SK-N-SH treated with all-trans-retinoic acid at 6 μM for 48 hours (cell line): ENCODE data around the gene MYO18A.

Experiments
- ATAC-seq: fragments of 200-7000 bp; cut with Tn5 transposase; 3 replicates; pipeline ENCODE4 v1.9.1; 2020; ENCODE audit warnings: mild to moderate bottlenecking, moderate library complexity
- ARNTL ChIP-seq: fragments of 450-650 bp; formaldehyde crosslinking; IDR thresholded peaks from 2 replicates; pipeline ENCODE4 v1.5.0; 2020; ENCODE audit warnings: low read depth, mild to moderate bottlenecking, moderate library complexity, borderline replicate concordance
- BACH2 ChIP-seq: fragments of 250-450 bp; sonication (Bioruptor Pico); IDR thresholded peaks from 2 replicates; pipeline ENCODE4 v1.9.0; 2021; ENCODE audit warnings: mild to moderate bottlenecking, borderline replicate concordance
- CSDC2 ChIP-seq: fragments of 250-450 bp; sonication (Bioruptor Pico); IDR thresholded peaks from 2 replicates; pipeline ENCODE4 v1.5.0; 2020; ENCODE audit warnings: mild to moderate bottlenecking, moderate library complexity
- ESRRG ChIP-seq: fragments of 250-450 bp; sonication (Bioruptor Pico); IDR thresholded peaks from 2 replicates; pipeline ENCODE4 v1.6.1; 2021; ENCODE audit warnings: mild to moderate bottlenecking
- GLIS3 ChIP-seq: fragments of 250-450 bp; sonication (Bioruptor Pico); IDR thresholded peaks from 2 replicates; pipeline ENCODE4 v1.5.0; 2020; ENCODE audit warnings: mild to moderate bottlenecking, moderate library complexity
- ISL1 ChIP-seq: fragments of 250-450 bp; sonication (Bioruptor Pico); IDR thresholded peaks from 2 replicates; pipeline ENCODE4 v2.1.2; 2022; ENCODE audit warnings: mild to moderate bottlenecking, moderate library complexity
- PPARA ChIP-seq: fragments of 250-450 bp; sonication (Bioruptor Pico); IDR thresholded peaks from 2 replicates; pipeline ENCODE4 v1.5.0; 2020; ENCODE audit warnings: mild to moderate bottlenecking, borderline replicate concordance
- RARB ChIP-seq: fragments of 250-450 bp; sonication (Bioruptor Pico); IDR thresholded peaks from 2 replicates; pipeline ENCODE4 v1.8.0; 2021; ENCODE audit warnings: mild to moderate bottlenecking, moderate library complexity
- SNAI2 ChIP-seq: fragments of 250-450 bp; sonication (Bioruptor Pico); IDR thresholded peaks from 2 replicates; pipeline ENCODE4 v1.5.0; 2020; ENCODE audit warnings: mild to moderate bottlenecking, moderate library complexity
- TCF4 ChIP-seq: fragments of 250-450 bp; sonication (Bioruptor Pico); IDR thresholded peaks from 2 replicates; pipeline ENCODE4 v1.8.0; 2021; ENCODE audit warnings: mild to moderate bottlenecking, moderate library complexity, borderline replicate concordance
- TOX ChIP-seq: fragments of 250-450 bp; sonication (Bioruptor Pico); IDR thresholded peaks from 2 replicates; pipeline ENCODE4 v1.8.0; 2021; ENCODE audit warnings: mild to moderate bottlenecking, moderate library complexity, borderline replicate concordance
- ZC3H10 ChIP-seq: fragments of 250-450 bp; sonication (Bioruptor Pico); IDR thresholded peaks from 2 replicates; pipeline ENCODE4 v1.5.1; 2021; ENCODE audit warnings: mild to moderate bottlenecking, moderate library complexity
- ZFP30 ChIP-seq: fragments of 450-650 bp; formaldehyde crosslinking; IDR thresholded peaks from 2 replicates; pipeline ENCODE4 v1.5.0; 2022; ENCODE audit warnings: mild to moderate bottlenecking, moderate library complexity
- ZNF565 ChIP-seq: fragments of 450-650 bp; formaldehyde crosslinking; conservative IDR thresholded peaks from 2 replicates; pipeline ENCODE4 v1.5.0; 2020; ENCODE audit warnings: low read depth, mild to moderate bottlenecking, moderate library complexity
- ZNF70 ChIP-seq: fragments of 450-650 bp; formaldehyde crosslinking; IDR thresholded peaks from 2 replicates; pipeline ENCODE4 v1.5.0; 2020; ENCODE audit warnings: mild to moderate bottlenecking, moderate library complexity
- ZNF8 ChIP-seq: fragments of 450-650 bp; formaldehyde crosslinking; IDR thresholded peaks from 2 replicates; pipeline ENCODE4 v1.5.0; 2020; ENCODE audit warnings: mild to moderate bottlenecking, moderate library complexity
- TF ChIP-seq, protein P1 (sequence below): fragments of 250-450 bp; sonication (Bioruptor Pico); IDR thresholded peaks from 2 replicates; pipeline ENCODE4 v1.5.1; 2021; ENCODE audit warnings: mild to moderate bottlenecking, moderate library complexity
- TF ChIP-seq, protein P2 (sequence below): fragments of 250-450 bp; sonication (Bioruptor Pico); IDR thresholded peaks from 2 replicates; pipeline ENCODE4 v1.8.0; 2021; ENCODE audit warnings: low read depth, mild to moderate bottlenecking, moderate library complexity, borderline replicate concordance
- TF ChIP-seq, protein P3 (sequence below): fragments of 250-450 bp; sonication (Bioruptor Pico); IDR thresholded peaks from 2 replicates; pipeline ENCODE4 v1.8.0; 2020; ENCODE audit warnings: mild to moderate bottlenecking, moderate library complexity, borderline replicate concordance
- TF ChIP-seq, protein P4 (sequence below): fragments of 250-450 bp; sonication (Bioruptor Pico); IDR thresholded peaks from 2 replicates; pipeline ENCODE4 v1.5.1; 2020; ENCODE audit warnings: low read depth, mild to moderate bottlenecking, moderate library complexity

MYO18A gene

DNA sequence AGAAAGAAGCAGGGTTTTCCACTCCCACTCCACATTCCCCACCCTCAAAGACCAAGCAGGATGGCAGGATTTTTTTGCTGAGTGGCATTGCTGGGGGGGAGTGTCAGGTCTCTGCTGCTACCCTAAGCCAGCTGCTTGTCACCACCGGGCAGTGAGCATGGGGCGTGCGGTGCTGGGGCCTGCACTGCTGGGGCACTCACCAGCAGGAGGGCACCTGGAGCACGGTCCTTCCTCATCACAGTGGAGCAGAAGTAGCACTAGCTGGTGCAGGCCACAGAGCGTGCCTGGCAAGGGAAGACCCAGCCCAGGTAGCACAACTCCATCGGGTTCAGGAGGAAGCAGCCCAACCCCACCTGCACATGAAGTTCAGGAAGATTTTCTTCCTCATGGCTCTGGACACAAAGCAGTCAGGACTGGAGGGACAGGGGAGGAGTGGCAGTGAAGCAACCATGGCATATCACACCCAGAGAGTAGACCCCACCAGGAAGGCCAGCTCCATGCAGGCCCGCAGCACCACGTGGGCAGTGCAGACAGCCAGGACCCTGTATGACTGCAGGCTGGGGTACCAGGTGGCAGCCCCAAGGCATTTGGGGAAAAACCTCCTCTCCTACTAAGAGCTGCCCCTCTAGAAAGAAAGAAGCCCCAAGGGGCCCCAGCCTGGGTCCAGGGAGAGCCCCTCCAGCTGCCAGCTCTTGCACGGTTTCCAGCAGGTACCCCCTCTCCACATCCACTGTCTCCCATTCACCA lies 16.7 kb upstream of the MYO18A start:
- TF ChIP-seq, protein P1, sequence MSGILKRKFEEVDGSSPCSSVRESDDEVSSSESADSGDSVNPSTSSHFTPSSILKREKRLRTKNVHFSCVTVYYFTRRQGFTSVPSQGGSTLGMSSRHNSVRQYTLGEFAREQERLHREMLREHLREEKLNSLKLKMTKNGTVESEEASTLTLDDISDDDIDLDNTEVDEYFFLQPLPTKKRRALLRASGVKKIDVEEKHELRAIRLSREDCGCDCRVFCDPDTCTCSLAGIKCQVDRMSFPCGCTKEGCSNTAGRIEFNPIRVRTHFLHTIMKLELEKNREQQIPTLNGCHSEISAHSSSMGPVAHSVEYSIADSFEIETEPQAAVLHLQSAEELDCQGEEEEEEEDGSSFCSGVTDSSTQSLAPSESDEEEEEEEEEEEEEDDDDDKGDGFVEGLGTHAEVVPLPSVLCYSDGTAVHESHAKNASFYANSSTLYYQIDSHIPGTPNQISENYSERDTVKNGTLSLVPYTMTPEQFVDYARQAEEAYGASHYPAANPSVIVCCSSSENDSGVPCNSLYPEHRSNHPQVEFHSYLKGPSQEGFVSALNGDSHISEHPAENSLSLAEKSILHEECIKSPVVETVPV = no peak
- TF ChIP-seq GLIS3 (CRISPR knock-in tag) (no peak), PPARA (no peak), ZNF565 (CRISPR knock-in tag) (no peak), ZFP30 (CRISPR knock-in tag) (no peak), ARNTL (CRISPR knock-in tag) (no peak), TOX (CRISPR knock-in tag) (no peak)
- TF ChIP-seq, protein P2, sequence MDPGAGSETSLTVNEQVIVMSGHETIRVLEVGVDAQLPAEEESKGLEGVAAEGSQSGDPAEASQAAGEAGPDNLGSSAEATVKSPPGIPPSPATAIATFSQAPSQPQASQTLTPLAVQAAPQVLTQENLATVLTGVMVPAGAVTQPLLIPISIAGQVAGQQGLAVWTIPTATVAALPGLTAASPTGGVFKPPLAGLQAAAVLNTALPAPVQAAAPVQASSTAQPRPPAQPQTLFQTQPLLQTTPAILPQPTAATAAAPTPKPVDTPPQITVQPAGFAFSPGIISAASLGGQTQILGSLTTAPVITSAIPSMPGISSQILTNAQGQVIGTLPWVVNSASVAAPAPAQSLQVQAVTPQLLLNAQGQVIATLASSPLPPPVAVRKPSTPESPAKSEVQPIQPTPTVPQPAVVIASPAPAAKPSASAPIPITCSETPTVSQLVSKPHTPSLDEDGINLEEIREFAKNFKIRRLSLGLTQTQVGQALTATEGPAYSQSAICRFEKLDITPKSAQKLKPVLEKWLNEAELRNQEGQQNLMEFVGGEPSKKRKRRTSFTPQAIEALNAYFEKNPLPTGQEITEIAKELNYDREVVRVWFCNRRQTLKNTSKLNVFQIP (CRISPR knock-in tag) = no peak
- no peak for ATAC-seq

DNA sequence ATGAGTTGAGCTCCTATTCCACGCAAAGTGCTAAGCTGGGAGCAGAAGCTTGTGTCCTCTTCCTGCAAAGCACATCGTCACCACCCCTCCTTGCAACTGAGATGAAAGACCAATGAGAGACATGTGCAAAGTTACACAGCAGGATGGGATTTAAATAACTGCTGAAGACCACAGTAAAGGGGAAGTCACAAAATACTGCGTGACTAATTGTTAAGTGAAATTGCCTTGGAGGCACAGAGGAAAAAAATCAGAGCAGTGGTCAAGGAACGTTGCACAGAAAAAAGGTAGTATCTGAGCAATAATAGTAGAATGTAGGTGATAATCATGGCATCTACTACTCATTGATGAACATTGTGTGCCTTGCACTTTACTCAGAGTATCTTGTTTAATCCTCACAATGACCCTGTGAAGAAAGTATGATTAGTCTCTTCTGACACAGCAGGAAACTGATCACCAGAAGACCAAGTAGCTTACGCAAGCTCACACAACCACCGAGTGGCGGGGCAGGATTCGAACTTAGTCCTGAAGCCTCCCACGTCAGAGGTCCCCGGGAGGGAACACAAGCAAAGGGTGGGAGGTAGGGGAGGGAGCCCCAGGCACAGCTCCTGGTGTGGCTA lies 15.4 kb upstream of the MYO18A start:
- ATAC-seq = no peak
- TF ChIP-seq TOX (CRISPR knock-in tag) (no peak), ZC3H10 (no peak), ZFP30 (CRISPR knock-in tag) (no peak), ZNF8 (CRISPR knock-in tag) (no peak), ZNF70 (no peak)
- TF ChIP-seq, protein P3, sequence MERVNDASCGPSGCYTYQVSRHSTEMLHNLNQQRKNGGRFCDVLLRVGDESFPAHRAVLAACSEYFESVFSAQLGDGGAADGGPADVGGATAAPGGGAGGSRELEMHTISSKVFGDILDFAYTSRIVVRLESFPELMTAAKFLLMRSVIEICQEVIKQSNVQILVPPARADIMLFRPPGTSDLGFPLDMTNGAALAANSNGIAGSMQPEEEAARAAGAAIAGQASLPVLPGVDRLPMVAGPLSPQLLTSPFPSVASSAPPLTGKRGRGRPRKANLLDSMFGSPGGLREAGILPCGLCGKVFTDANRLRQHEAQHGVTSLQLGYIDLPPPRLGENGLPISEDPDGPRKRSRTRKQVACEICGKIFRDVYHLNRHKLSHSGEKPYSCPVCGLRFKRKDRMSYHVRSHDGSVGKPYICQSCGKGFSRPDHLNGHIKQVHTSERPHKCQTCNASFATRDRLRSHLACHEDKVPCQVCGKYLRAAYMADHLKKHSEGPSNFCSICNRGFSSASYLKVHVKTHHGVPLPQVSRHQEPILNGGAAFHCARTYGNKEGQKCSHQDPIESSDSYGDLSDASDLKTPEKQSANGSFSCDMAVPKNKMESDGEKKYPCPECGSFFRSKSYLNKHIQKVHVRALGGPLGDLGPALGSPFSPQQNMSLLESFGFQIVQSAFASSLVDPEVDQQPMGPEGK = no peak
- TF ChIP-seq, protein P4, sequence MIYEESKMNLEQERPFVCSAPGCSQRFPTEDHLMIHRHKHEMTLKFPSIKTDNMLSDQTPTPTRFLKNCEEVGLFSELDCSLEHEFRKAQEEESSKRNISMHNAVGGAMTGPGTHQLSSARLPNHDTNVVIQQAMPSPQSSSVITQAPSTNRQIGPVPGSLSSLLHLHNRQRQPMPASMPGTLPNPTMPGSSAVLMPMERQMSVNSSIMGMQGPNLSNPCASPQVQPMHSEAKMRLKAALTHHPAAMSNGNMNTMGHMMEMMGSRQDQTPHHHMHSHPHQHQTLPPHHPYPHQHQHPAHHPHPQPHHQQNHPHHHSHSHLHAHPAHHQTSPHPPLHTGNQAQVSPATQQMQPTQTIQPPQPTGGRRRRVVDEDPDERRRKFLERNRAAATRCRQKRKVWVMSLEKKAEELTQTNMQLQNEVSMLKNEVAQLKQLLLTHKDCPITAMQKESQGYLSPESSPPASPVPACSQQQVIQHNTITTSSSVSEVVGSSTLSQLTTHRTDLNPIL (CRISPR knock-in tag) = no peak
- TF ChIP-seq, protein P2 (CRISPR knock-in tag) = no peak

DNA sequence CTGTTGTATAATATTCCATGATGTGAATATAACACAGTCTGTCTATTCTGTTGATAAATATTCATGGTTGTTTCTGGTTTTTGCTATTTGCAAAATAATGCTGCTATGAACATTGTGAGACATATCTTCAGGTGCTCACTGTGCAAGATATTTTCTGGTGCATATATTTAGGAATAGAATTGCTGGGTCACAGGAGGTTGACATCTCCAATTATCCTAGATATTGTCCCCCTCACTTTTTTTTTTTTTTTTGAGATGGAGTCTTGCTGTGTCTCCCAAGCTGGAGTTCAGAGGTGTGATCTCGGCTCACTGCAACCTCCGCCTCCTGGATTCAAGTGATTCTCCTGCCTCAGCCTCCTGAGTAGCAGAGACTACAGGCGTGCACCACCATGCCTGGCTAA lies 14.5 kb upstream of the MYO18A start:
- ATAC-seq = no peak
- no peak for TF ChIP-seq ZFP30 (CRISPR knock-in tag)
- TF ChIP-seq ZNF70 = no peak
- no peak for TF ChIP-seq ESRRG

DNA sequence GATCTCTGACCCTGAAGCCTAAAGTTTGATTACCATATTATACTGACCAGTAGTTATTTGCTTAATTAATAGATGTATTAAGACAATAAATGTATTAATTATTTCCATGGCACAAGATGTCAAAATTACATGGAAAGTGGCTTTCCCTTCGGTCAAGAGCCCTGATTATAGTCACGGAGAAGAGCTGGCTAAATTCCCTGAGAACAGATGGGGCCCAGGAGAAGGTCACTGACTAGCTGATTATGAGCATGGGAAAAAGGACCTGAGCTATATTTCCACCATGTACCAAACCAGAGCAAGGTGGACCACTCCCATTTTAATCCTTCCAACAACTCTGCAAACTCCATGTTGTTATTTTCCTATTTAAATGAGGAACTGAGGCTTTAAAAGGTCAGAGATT lies 12.9 kb upstream of the MYO18A start:
- no peak for ATAC-seq
- TF ChIP-seq TOX (CRISPR knock-in tag) (no peak), BACH2 (CRISPR knock-in tag) (no peak), RARB (no peak), CSDC2 (CRISPR knock-in tag) (no peak), ZNF8 (CRISPR knock-in tag) (no peak), ZFP30 (CRISPR knock-in tag) (no peak), TCF4 (CRISPR knock-in tag) (no peak), ISL1 (no peak), SNAI2 (CRISPR knock-in tag) (no peak), ZC3H10 (no peak), PPARA (no peak), ZNF70 (no peak), ESRRG (no peak), ARNTL (CRISPR knock-in tag) (no peak)
- TF ChIP-seq, protein P1 = no peak
- TF ChIP-seq, protein P4 (CRISPR knock-in tag) = no peak
- TF ChIP-seq, protein P2 (CRISPR knock-in tag) = no peak
